Lower lobe of right lung (tissue), 2 donors: Measurements from ENCODE around the gene RNF113B. TPM values are rescaled to one million over a fixed set of nuclear protein-coding genes. Genes with fewer than 3 reads are reported as not detected.

Experiments used
- ATAC-seq, 2 donors: fragments of 200-7000 bp; cut with Tn5 transposase; one replicate each; pipeline ENCODE4 v1.9.1; 2020 to 2022; ENCODE audit warnings: mild to moderate bottlenecking in 2 of 2, moderate library complexity in 2 of 2
- DNase-seq: peaks from one replicate; pipeline ENCODE4 v3.0.0-alpha.2; 2020
- H3K27ac ChIP-seq: fragments of 200-600 bp; one replicate; pipeline ENCODE4 v1.8.0; 2022
- H3K27me3 ChIP-seq: fragments of 200-600 bp; one replicate; pipeline ENCODE4 v1.8.0; 2022; ENCODE audit warnings: low read depth
- H3K36me3 ChIP-seq: fragments of 200-600 bp; one replicate; pipeline ENCODE4 v1.8.0; 2022; ENCODE audit warnings: mild to moderate bottlenecking
- H3K4me1 ChIP-seq: fragments of 200-600 bp; one replicate; pipeline ENCODE4 v1.8.0; 2022
- H3K4me3 ChIP-seq: fragments of 200-600 bp; one replicate; pipeline ENCODE4 v1.8.0; 2022; ENCODE audit warnings: mild to moderate bottlenecking
- H3K9me3 ChIP-seq: fragments of 200-600 bp; one replicate; pipeline ENCODE4 v1.8.0; 2022
- CTCF ChIP-seq: fragments of 200-600 bp; IDR thresholded peaks from one replicate; pipeline ENCODE4 v1.8.0; 2022; ENCODE audit warnings: antibody characterized with exemption, mild to moderate bottlenecking
- intact Hi-C: fragments of 100-400 bp; cut with DNase I; formaldehyde crosslinking; loops from one replicate; pipeline ENCODE4 v1.11.0; 2022
- total RNA-seq: library from RNA; stranded (reverse); fragmentation: NEBNext Ultra II Directional; extraction: Animal tissue kit (Norgen Biotek cat#: 25700); gene quantifications from one replicate; pipeline ENCODE4 v1.2.1, GENCODE V29; 2021
- donor health status: DM: no; HTN: yes; CAD: no; lungs with severe emphysema.

RNF113B gene
- total RNA-seq, 1 donor from 2014 or later, result not detected

GRCh38 chr13:98222816-98223215, 45.7 kb upstream of the RNF113B start:
- no peaks in the 10 kb centered on the region for H3K27me3 ChIP-seq
- no peak overlapping the region for H3K27ac ChIP-seq
- H3K4me1 ChIP-seq, result peaks cover 27% of the 10 kb centered on the region
- H3K36me3 ChIP-seq, result no peaks in the 10 kb centered on the region
- H3K4me3 ChIP-seq, result no peak overlapping the region
- no peaks in the 10 kb centered on the region for H3K9me3 ChIP-seq
- no peak for DNase-seq
- no peak for TF ChIP-seq CTCF
- ATAC-seq, result no peak
- intact Hi-C loops, result no loop called here

GRCh38 chr13:98222081-98222554, 45.0 kb upstream of the RNF113B start:
- no peaks in the 10 kb centered on the region for H3K36me3 ChIP-seq
- DNase-seq, result no peak
- no peak for TF ChIP-seq CTCF
- no peak overlapping the region for H3K27ac ChIP-seq
- no peaks in the 10 kb centered on the region for H3K27me3 ChIP-seq
- H3K9me3 ChIP-seq, result no peaks in the 10 kb centered on the region
- peaks cover 32% of the 10 kb centered on the region for H3K4me1 ChIP-seq
- no peak for ATAC-seq
- intact Hi-C loops, result no loop called here
- H3K4me3 ChIP-seq, result no peak overlapping the region

- TF ChIP-seq CTCF, result no peak
- no peak overlapping the region for H3K4me3 ChIP-seq
- ATAC-seq, result no peak
- DNase-seq, result no peak
- H3K9me3 ChIP-seq, result no peaks in the 10 kb centered on the region
- H3K4me1 ChIP-seq, result peaks cover 41% of the 10 kb centered on the region
- intact Hi-C loops, result no loop called here
- H3K36me3 ChIP-seq, result no peaks in the 10 kb centered on the region
- H3K27me3 ChIP-seq, result no peaks in the 10 kb centered on the region
- H3K27ac ChIP-seq, result no peak overlapping the region
These were observed 44.2 kb upstream of the RNF113B start for GRCh38 chr13:98221234-98221633.

GRCh38 chr13:98220271-98220791, 43.3 kb upstream of the RNF113B start:
- DNase-seq, result no peak
- no peak overlapping the region for H3K4me3 ChIP-seq
- no peaks in the 10 kb centered on the region for H3K27me3 ChIP-seq
- no peaks in the 10 kb centered on the region for H3K9me3 ChIP-seq
- ATAC-seq, result no peak
- H3K27ac ChIP-seq, result no peak overlapping the region
- no peak for TF ChIP-seq CTCF
- intact Hi-C loops, result no loop called here
- H3K4me1 ChIP-seq, result peaks cover 50% of the 10 kb centered on the region
- H3K36me3 ChIP-seq, result no peaks in the 10 kb centered on the region

- TF ChIP-seq CTCF, result no peak
- peaks cover 54% of the 10 kb centered on the region for H3K4me1 ChIP-seq
- ATAC-seq (no peak), DNase-seq (no peak)
- H3K4me3 ChIP-seq, result no peak overlapping the region
- no peaks in the 10 kb centered on the region for H3K36me3 ChIP-seq
- intact Hi-C loops, result no loop called here
- no peak overlapping the region for H3K27ac ChIP-seq
- no peaks in the 10 kb centered on the region for H3K27me3 ChIP-seq
- no peaks in the 10 kb centered on the region for H3K9me3 ChIP-seq
These were observed 42.6 kb upstream of the RNF113B start for GRCh38 chr13:98219685-98220084.
